Hypothalamus (tissue), 51 donors: ENCODE measurements around the gene YOD1.
"Not testable (repeated sequence)": the region's sequence is repeated elsewhere in the genome, so short reads cannot be mapped to it uniquely, and the experiment has no call there.

ENCODE experiments used
- DNase-seq, 51 donors: peaks; one replicate each; lab custom pipeline; 2025; lab: John Stamatoyannopoulos, UW

Gene YOD1

GRCh38 chr1:207050480-207051190 lies 373 bp downstream of the YOD1 start:
- DNase-seq: peak; percentile 27 to 92 (median 75)

- peak in 16 of 51 donors; percentile 8 to 59 (median 32) for DNase-seq
Observed at GRCh38 chr1:207049974-207050391, 1.0 kb downstream of the YOD1 start.

GRCh38 chr1:207049514-207049913 lies 1.5 kb downstream of the YOD1 start:
- DNase-seq: no peak

GRCh38 chr1:207049054-207049453 lies 2.0 kb downstream of the YOD1 start:
- no peak for DNase-seq

GRCh38 chr1:207048041-207048440 lies 3.0 kb downstream of the YOD1 start:
- DNase-seq: no peak

- no peak for DNase-seq
Observed at GRCh38 chr1:207047505-207047904, 3.5 kb downstream of the YOD1 start.

GRCh38 chr1:207045453-207045852 lies 5.6 kb downstream of the YOD1 start:
- DNase-seq: no peak

- not testable (repeated sequence) for DNase-seq
Observed at GRCh38 chr1:207041397-207041796, 9.6 kb downstream of the YOD1 start.

- DNase-seq: no peak
Observed at GRCh38 chr1:207040181-207040533, 10.9 kb downstream of the YOD1 start.

GRCh38 chr1:207039380-207040180 lies 11.4 kb downstream of the YOD1 start:
- no peak for DNase-seq

- DNase-seq: no peak
Observed at GRCh38 chr1:207036865-207037264, 14.1 kb downstream of the YOD1 start.

- no peak for DNase-seq
Observed at GRCh38 chr1:207035877-207036551, 15.0 kb downstream of the YOD1 start.

GRCh38 chr1:207034998-207035397 lies 16.0 kb downstream of the YOD1 start:
- DNase-seq: no peak

- no peak for DNase-seq
Observed at GRCh38 chr1:207034208-207034607, 16.8 kb downstream of the YOD1 start.

- DNase-seq: no peak
Observed at GRCh38 chr1:207033302-207033701, 17.7 kb downstream of the YOD1 start.

- no peak for DNase-seq
Observed at GRCh38 chr1:207032528-207033017, 18.4 kb downstream of the YOD1 start, which contains the start of gene C1orf116. C1orf116 (minus strand) TSS chr1:207032756; CDS start chr1:207027598, 5,158 bp downstream.

GRCh38 chr1:207031632-207032264 lies 19.3 kb downstream of the YOD1 start:
- DNase-seq: no peak

GRCh38 chr1:207031016-207031415 lies 20.0 kb downstream of the YOD1 start:
- DNase-seq: no peak

- DNase-seq: no peak
Observed at GRCh38 chr1:207030522-207031009, 20.4 kb downstream of the YOD1 start.

GRCh38 chr1:207029701-207030521 lies 21.1 kb downstream of the YOD1 start:
- DNase-seq: no peak
